Duodenal mucosa (tissue), 2 donors: ENCODE results near the gene PISD.
"Not testable (repeated sequence)": the region's sequence is repeated elsewhere in the genome, so short reads cannot be mapped to it uniquely, and the experiment has no call there.

Experiments used
- H3K27ac ChIP-seq: one replicate; pipeline ENCODE4 v1.7.0; 2013; ENCODE audit warnings: low read depth, low read length
- H3K27me3 ChIP-seq, 2 donors: one replicate each; pipeline ENCODE4 v1.7.0; 2013; ENCODE audit warnings: low read length in 2 of 2, control low read depth in 1 of 2; ENCODE audit not compliant: insufficient read depth in 2 of 2, control insufficient read depth in 1 of 2
- H3K36me3 ChIP-seq, 2 donors: one replicate each; pipeline ENCODE4 v1.7.0; 2013; ENCODE audit warnings: low read length in 2 of 2, control low read depth in 1 of 2; ENCODE audit not compliant: insufficient read depth in 2 of 2, control insufficient read depth in 1 of 2
- H3K4me1 ChIP-seq, 2 donors: one replicate each; pipeline ENCODE4 v1.7.0; 2013; ENCODE audit warnings: low read length in 2 of 2, control low read depth in 1 of 2; ENCODE audit not compliant: insufficient read depth in 2 of 2, control insufficient read depth in 1 of 2
- H3K4me3 ChIP-seq, 2 donors: one replicate each; pipeline ENCODE4 v1.7.0; 2013; ENCODE audit warnings: low read length in 2 of 2, low read depth in 1 of 2
- H3K9ac ChIP-seq, 2 donors: one replicate each; pipeline ENCODE4 v1.7.0; 2013; ENCODE audit warnings: low read length in 2 of 2, low read depth in 1 of 2
- H3K9me3 ChIP-seq, 2 donors: one replicate each; pipeline ENCODE4 v1.7.0; 2013; ENCODE audit warnings: low read length in 2 of 2, control low read depth in 1 of 2; ENCODE audit not compliant: control insufficient read depth in 1 of 2

The PISD gene

DNA sequence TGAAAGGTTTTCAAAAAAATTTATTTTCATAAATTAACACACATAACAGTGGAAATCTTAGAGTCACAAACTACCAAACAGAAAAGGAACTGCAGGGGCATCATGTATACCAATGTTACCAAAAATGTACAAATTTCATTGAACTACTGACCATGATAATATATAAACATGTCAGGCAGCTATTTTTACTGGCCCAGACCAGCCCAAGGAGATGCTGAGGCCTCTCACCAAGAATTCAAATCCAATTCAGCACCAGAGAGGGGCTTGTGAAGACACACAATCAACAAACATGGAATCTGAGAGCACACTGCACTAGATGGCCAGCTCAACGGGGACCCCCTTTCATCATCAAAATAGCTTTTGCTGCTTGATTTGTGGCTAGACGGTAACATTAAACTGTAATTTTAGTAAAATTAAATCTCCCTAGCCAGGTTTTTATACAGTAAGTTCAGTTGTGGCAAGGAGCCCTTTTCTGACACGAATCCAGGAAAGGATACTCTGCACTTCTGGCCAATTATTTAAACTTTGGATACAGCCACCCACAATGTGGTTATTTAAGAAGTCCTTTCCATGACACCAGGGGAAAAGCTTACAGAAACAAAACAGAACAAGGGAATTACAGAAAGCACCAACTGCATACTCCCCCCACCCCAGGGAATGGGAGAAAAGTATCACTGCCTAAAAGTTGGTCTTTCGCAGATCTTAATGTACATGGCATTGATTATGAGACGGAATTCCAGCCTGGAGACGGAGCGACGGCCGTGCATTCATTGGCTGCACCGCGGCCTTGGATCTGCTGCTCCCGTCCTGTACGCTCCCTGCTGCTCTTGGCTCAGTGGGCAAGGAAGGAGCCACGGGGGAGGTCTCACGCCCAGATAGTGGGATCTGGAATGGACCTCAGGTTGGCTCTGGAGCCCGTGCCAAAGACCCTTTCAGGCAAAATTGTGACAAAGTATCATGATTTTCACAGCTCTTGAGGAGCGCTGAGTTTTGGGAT, 19.6 kb upstream of the PISD start:
- H3K4me1 ChIP-seq, result peaks cover 0 to 6% of the 10 kb centered on the region in 2 donors
- no peaks in the 10 kb centered on the region for H3K9me3 ChIP-seq
- no peak overlapping the region for H3K27ac ChIP-seq
- H3K36me3 ChIP-seq, result peaks cover 20 to 32% of the 10 kb centered on the region in 2 donors
- no peak overlapping the region for H3K4me3 ChIP-seq
- peak overlapping the region in 1 of 2 donors; percentile 12 for H3K9ac ChIP-seq
- no peaks in the 10 kb centered on the region for H3K27me3 ChIP-seq

DNA sequence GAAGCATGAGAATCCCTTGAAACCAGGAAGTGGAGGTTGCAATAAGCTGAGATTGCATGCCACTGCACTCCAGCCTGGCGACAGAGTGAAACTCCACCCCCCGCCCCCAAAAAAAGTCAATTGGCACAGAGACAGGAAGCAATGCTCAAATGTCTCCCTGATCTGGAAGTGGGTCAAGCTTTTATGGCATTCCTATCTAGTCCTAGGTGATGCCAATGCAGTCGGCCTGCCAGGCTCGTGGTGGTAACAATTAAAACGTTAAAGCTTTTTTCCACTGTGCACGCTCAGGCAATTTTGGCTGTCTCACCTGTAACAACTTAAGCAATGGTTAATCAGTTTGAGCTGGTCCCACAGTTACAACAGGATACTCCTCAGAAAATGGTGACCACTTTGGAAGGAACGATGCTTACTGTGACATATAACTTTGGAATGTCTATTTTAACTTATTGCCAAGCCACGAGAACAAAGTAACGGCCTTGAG, 18.9 kb upstream of the PISD start:
- Histone ChIP-seq H3K4me3 (no peak overlapping the region), H3K9me3 (no peaks in the 10 kb centered on the region), H3K27ac (no peak overlapping the region), H3K9ac (no peak overlapping the region), H3K27me3 (no peaks in the 10 kb centered on the region), H3K4me1 (peaks cover 0 to 6% of the 10 kb centered on the region in 2 donors), H3K36me3 (peaks cover 20 to 32% of the 10 kb centered on the region in 2 donors)

DNA sequence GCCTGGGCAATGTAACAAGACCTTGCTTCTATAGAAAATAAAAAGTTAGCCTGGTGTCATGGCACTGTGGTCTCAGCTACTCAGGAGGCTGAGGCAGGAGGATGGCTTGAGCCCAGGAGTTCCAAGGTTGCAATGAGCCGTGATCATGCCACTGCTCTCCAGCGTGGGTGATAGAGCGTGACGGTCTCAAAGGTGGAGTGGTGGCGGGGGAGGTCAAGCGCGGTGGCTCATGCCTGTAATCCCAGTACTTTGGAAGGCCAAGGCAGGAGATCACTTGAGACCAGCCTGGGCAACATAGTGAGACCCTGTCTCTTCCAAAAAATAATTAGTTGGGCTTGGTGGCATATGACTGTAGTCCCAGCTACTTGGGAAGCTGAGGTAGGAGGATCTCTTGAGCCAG, 16.7 kb upstream of the PISD start:
- no peaks in the 10 kb centered on the region for H3K9me3 ChIP-seq
- H3K9ac ChIP-seq, result no peak overlapping the region
- peaks cover 11 to 12% of the 10 kb centered on the region in 2 donors for H3K36me3 ChIP-seq
- no peak overlapping the region for H3K4me3 ChIP-seq
- peaks cover 0 to 6% of the 10 kb centered on the region in 2 donors for H3K4me1 ChIP-seq
- no peaks in the 10 kb centered on the region for H3K27me3 ChIP-seq
- H3K27ac ChIP-seq, result no peak overlapping the region

DNA sequence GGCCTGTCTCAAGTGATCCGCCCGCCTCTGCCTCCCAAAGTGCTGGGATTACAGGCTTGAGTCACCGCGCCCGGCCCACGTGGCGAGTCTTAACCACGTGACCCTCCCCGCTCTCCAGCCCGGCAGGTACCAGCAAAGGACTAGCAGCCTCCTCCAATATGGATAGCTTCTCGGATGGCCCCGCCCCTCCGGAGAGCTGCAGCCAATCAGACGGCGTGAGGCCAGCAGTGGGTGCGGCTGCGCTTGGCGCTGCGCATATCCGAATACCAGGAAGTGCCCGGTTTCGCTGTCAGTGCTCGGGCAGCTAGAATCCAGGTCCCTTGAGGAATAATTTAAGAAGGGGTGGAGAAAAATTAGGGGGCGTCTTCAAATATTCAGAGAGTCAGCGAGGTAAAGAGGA, 14.7 kb upstream of the PISD start:
- H3K4me3 ChIP-seq, result peak overlapping the region; percentile 66 to 87
- H3K27ac ChIP-seq, result no peak overlapping the region
- H3K27me3 ChIP-seq, result no peaks in the 10 kb centered on the region
- peaks cover 0 to 6% of the 10 kb centered on the region in 2 donors for H3K4me1 ChIP-seq
- H3K36me3 ChIP-seq, result no peaks in the 10 kb centered on the region
- no peaks in the 10 kb centered on the region for H3K9me3 ChIP-seq
- H3K9ac ChIP-seq, result peak overlapping the region; percentile 25 to 65

DNA sequence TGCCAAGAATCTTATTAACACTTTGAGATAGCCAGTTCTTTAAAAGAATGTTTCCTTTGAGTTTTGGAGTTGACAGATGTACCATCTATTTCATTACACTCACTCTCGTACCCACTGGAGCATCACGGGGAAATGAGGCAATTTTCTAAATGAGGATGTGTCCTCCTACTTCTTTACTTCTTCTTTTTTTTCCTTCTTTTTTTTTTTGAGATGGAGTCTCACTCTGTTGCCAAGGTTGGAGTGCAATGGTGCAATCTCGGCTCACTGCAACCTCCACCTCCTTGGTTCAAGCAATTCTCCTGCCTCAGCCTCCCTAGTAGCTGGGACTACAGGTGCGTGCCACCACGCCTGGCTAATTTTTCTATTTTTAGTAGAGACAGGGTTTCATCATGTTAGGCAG, 12.2 kb upstream of the PISD start:
- H3K27me3 ChIP-seq, H3K4me1 ChIP-seq, H3K36me3 ChIP-seq, H3K9ac ChIP-seq, H3K9me3 ChIP-seq, H3K27ac ChIP-seq, H3K4me3 ChIP-seq: not testable (repeated sequence)

DNA sequence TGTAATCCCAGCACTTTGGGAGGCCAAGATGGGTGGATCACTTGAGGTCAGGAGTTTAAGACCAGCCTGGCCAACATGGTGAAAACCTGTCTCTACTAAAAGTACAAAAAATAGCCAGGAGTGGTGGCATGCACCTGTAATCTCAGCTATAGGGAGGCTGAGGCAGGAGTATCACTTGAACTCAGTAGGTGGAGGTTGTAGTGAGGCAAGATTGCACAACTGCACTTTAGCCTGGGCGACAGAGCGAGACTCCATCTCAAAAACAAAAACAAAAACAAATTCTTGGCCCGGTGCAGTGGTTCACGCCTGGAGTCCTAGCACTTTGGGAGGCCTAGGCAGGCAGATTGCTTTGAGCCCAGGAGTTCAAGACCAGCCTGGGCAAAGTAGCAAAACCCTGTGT, 6.8 kb upstream of the PISD start:
- H3K4me1 ChIP-seq, H3K27me3 ChIP-seq, H3K9ac ChIP-seq, H3K9me3 ChIP-seq, H3K4me3 ChIP-seq, H3K27ac ChIP-seq, H3K36me3 ChIP-seq: not testable (repeated sequence)

DNA sequence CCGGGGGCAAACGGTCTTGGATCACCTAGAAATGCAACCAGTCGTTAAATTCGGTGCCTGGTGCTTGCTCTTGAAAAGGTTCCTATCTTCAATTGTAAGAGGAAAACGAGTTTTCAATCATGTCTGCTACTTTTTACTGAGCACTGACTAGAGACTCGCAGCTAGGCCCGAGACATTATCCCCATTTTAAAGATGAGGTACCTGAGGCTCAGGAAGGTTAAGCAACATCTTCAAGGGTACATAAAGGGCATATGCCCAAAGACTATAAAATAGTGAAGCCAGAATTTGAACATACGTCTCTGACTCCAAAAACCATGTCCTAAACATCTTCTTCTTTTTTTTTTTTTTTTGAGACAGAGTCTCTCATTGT, 638 bp upstream of the PISD start:
- H3K36me3 ChIP-seq, result no peaks in the 10 kb centered on the region
- peaks cover 7 to 14% of the 10 kb centered on the region in 2 donors for H3K4me1 ChIP-seq
- no peaks in the 10 kb centered on the region for H3K9me3 ChIP-seq
- H3K27me3 ChIP-seq, result no peaks in the 10 kb centered on the region
- peak overlapping the region; percentile 89 to 94 for H3K4me3 ChIP-seq
- peak overlapping the region; percentile 10 for H3K27ac ChIP-seq
- H3K9ac ChIP-seq, result peak overlapping the region; percentile 69 to 80

DNA sequence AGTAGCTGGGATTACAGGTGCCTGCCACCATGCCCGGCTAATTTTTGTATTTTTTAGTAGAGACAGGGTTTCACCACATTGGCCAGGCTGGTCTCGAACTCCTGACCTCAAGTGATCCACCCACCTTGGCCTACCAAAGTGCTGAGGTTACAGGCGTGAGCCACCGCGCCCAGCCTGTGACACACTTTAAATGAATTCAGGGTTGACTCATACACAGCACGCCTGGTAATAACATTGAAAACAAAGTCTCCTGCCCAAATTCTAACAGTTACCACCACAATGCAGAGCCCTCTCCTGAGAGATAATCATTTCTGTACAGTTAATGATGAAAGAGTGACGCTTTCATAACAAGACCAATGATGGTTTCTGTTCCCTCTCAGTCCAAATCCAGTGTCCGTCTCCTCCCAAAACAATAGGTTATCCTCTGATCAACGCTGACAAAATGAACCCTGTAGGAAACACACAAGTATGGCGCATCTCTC, 1.1 kb downstream of the PISD start:
- H3K27me3 ChIP-seq, H3K36me3 ChIP-seq, H3K9me3 ChIP-seq: not testable (repeated sequence)
- H3K9ac ChIP-seq, result peak overlapping the region; percentile 67 to 80
- H3K4me3 ChIP-seq, result peak overlapping the region; percentile 89 to 94
- H3K27ac ChIP-seq, result peak overlapping the region; percentile 74
- H3K4me1 ChIP-seq, result peaks cover 7 to 14% of the 10 kb centered on the region in 2 donors

DNA sequence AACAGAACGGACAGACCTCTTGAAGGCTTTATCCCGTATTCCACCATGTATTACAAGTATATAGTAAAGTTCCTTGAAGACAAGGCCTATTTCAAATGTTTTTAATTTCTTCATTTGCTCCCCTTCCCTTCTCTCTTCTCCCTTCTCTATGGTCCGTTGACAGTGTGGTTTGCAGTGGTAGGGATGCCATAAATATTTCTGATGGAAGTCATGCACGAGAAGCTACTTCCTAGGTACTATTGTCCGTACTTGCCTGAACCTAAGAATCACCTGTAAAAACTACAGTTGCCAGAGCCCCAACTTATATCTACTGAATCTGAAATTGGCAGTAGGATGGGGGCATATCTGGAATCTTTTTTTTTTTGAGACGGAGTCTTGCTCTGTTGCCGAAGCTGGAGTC, 2.8 kb downstream of the PISD start:
- Histone ChIP-seq H3K4me1 (peaks cover 7 to 9% of the 10 kb centered on the region in 2 donors), H3K9me3 (no peaks in the 10 kb centered on the region), H3K27me3 (no peaks in the 10 kb centered on the region), H3K4me3 (no peak overlapping the region), H3K9ac (no peak overlapping the region), H3K36me3 (no peaks in the 10 kb centered on the region), H3K27ac (no peak overlapping the region)

DNA sequence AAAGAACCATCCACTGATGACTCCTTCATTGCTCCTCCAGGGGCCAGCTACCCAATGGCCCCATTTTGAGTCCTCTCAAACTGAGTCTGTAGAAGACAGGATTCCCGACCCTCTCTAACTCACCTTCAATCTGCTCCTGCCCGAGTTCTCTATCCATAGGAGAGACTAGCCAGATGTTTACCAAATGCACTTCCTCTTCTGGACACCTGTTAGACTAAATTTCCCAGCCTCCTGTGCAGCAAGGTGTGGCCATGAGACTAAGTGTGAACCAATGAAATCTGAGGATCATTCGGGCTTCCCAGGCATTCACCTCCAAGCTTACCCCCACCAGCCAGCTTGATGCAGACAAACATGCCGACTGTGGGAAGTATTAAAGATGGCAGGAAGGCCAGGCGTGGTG, 7.6 kb downstream of the PISD start:
- H3K9ac ChIP-seq, result no peak overlapping the region
- H3K27me3 ChIP-seq, result no peaks in the 10 kb centered on the region
- H3K27ac ChIP-seq, result no peak overlapping the region
- no peaks in the 10 kb centered on the region for H3K4me1 ChIP-seq
- H3K4me3 ChIP-seq, result no peak overlapping the region
- peaks cover 4 to 11% of the 10 kb centered on the region in 2 donors for H3K36me3 ChIP-seq
- no peaks in the 10 kb centered on the region for H3K9me3 ChIP-seq
